Astrocyte (in vitro differentiated cells and primary cell): ENCODE results near the gene TMEM229A.

ENCODE experiments used
- CTCF ChIP-seq: IDR thresholded peaks from 2 replicates; pipeline ENCODE4 v1.5.1; 2011; ENCODE audit warnings: low read depth, mild to moderate bottlenecking, inconsistent platforms, low read length, moderate library complexity; ENCODE audit not compliant: insufficient read depth
- EZH2 ChIP-seq: IDR thresholded peaks from 2 replicates; pipeline ENCODE4 v1.6.1; 2012; ENCODE audit warnings: mild to moderate bottlenecking, low read length, inconsistent platforms; ENCODE audit not compliant: insufficient read depth

GRCh38 chr7:123995617-123996326 lies 37.1 kb downstream of the TMEM229A start:
- no peak for TF ChIP-seq CTCF
- no peak for TF ChIP-seq EZH2
